HG03342 (cell line): ENCODE data around the gene BMAL1.
"Not testable (repeated sequence)": the region's sequence is repeated elsewhere in the genome, so short reads cannot be mapped to it uniquely, and the experiment has no call there.

Experiments
- ATAC-seq: cut with Tn5 transposase; IDR thresholded peaks from one replicate; pipeline ENCODE4 v1.9.1; 2021; ENCODE audit warnings: mild to moderate bottlenecking, moderate library complexity; ENCODE audit not compliant: unreplicated experiment

Gene BMAL1

GRCh38 chr11:13368041-13368446 lies 90.5 kb downstream of the BMAL1 start:
- no peak for ATAC-seq

GRCh38 chr11:13373216-13373615 lies 95.6 kb downstream of the BMAL1 start:
- no peak for ATAC-seq

- no peak for ATAC-seq
Observed at GRCh38 chr11:13375798-13376197, 98.2 kb downstream of the BMAL1 start.

- no peak for ATAC-seq
Observed at GRCh38 chr11:13376402-13376801, 98.8 kb downstream of the BMAL1 start.

- ATAC-seq, result no peak
Observed at GRCh38 chr11:13376838-13377237, 99.2 kb downstream of the BMAL1 start.

GRCh38 chr11:13378316-13378715 lies 100.7 kb downstream of the BMAL1 start:
- no peak for ATAC-seq

- ATAC-seq, result no peak
Observed at GRCh38 chr11:13380731-13381130, 103.1 kb downstream of the BMAL1 start.

- ATAC-seq, result no peak
Observed at GRCh38 chr11:13382751-13383150, 105.2 kb downstream of the BMAL1 start.

GRCh38 chr11:13384908-13385640 lies 107.5 kb downstream of the BMAL1 start:
- ATAC-seq, result no peak

GRCh38 chr11:13386567-13386966 lies 109.0 kb downstream of the BMAL1 start:
- ATAC-seq, result no peak

GRCh38 chr11:13388741-13389140 lies 111.2 kb downstream of the BMAL1 start:
- ATAC-seq, result no peak

- no peak for ATAC-seq
Observed at GRCh38 chr11:13391217-13391616, 113.6 kb downstream of the BMAL1 start.

- ATAC-seq, result not testable (repeated sequence)
Observed at GRCh38 chr11:13398335-13398734, 120.7 kb downstream of the BMAL1 start.

- ATAC-seq, result no peak
Observed at GRCh38 chr11:13405220-13405619, 127.6 kb downstream of the BMAL1 start.

- ATAC-seq, result no peak
Observed at GRCh38 chr11:13415201-13415600, 137.6 kb downstream of the BMAL1 start.

GRCh38 chr11:13421561-13421960 lies 144.0 kb downstream of the BMAL1 start:
- ATAC-seq, result no peak

GRCh38 chr11:13423372-13423771 lies 145.8 kb downstream of the BMAL1 start:
- no peak for ATAC-seq

GRCh38 chr11:13427440-13427839 lies 149.8 kb downstream of the BMAL1 start:
- ATAC-seq, result no peak

GRCh38 chr11:13429288-13429687 lies 151.7 kb downstream of the BMAL1 start:
- no peak for ATAC-seq

- ATAC-seq, result no peak
Observed at GRCh38 chr11:13429836-13430235, 152.2 kb downstream of the BMAL1 start.

- ATAC-seq, result no peak
Observed at GRCh38 chr11:13433437-13433836, 155.8 kb downstream of the BMAL1 start.

- no peak for ATAC-seq
Observed at GRCh38 chr11:13434247-13435205, 156.9 kb downstream of the BMAL1 start.
